NT2/D1 (cell line): ENCODE data around the gene NELFE.
"Not testable (repeated sequence)": the region's sequence is repeated elsewhere in the genome, so short reads cannot be mapped to it uniquely, and the experiment has no call there.

Experiments used
- SUZ12 ChIP-seq: IDR thresholded peaks from 2 replicates; pipeline ENCODE4 v1.6.1; 2011; ENCODE audit not compliant: insufficient read length, insufficient read depth; ENCODE audit errors: extremely low read depth
- YY1 ChIP-seq: IDR thresholded peaks from 2 replicates; pipeline ENCODE4 v1.6.1; 2011; ENCODE audit not compliant: insufficient read length, insufficient read depth
- ZNF274 ChIP-seq: IDR thresholded peaks from 2 replicates; pipeline ENCODE4 v1.6.1; 2011; ENCODE audit warnings: mild to moderate bottlenecking, low read depth, low read length

GRCh38 chr6:31981744-31982143, 23.0 kb upstream of the NELFE start, which contains the start of gene C4A:
- not testable (repeated sequence) for TF ChIP-seq ZNF274, YY1, SUZ12
